IMR-90 (cell line): Measurements from ENCODE around the gene MCCD1.

Experiments used
- BHLHE40 ChIP-seq: fragments of 150-350 bp; IDR thresholded peaks from 2 replicates; pipeline ENCODE4 v1.6.1; 2016; ENCODE audit warnings: mild to moderate bottlenecking, low read depth, low read length
- CTCF ChIP-seq: conservative IDR thresholded peaks from 2 replicates; pipeline ENCODE4 v1.5.1; 2012; ENCODE audit warnings: mild to moderate bottlenecking, low read depth, low read length, improper control_type of control experiment

DNA sequence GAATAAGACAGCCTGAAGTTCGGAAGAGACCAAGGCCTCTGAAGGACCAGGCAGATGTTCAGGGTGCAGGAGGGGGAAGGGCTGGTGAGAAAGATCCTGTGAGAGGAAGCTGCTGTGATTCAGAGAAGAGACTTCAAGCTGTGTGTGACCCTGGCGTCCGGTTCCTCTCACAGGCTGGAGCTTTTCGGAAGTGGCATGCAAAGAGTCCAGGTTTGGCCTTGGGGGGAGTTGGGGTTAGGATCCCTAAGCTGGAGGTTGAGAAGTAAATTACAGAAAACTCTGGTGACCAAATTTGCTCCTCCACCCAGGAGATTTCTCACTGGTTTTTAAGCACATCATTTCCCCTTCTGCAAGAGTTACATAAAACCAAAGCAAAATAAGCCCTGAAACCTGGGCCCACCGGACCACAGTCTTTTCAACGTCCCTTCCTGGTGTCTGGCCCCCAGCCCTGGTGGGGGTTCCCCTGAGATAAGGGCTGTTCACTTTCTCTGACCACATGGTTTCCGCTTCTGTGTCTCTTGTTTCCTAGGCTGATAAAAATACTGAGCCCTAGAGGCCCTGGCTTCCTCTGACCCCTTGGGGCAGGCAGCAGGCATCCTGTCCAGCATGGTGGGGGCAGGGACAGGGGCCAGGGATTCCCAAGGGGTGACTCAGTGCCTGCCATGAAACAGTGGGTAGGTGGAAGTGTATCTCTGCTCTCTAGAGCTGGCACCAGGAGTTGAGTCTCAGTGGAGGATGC lies 31.4 kb downstream of the MCCD1 start:
- TF ChIP-seq CTCF = no peak
- no peak for TF ChIP-seq BHLHE40
